Tibial artery (tissue), 4 donors: ENCODE data around the gene KDR.

Experiments
- DNase-seq, 2 donors: peaks; one replicate each; pipeline ENCODE4 v3.0.0-alpha.2; 2019
- H3K27ac ChIP-seq, 2 donors: fragments of 200-600 bp; sonication (generic) in 1 of 2; 1 replicate in 1 of 2; 2 replicates in 1 of 2; pipeline ENCODE4 v1.5.1; 2018 to 2019; ENCODE audit warnings: mild to moderate bottlenecking in 1 of 2
- H3K27me3 ChIP-seq, 2 donors: fragments of 200-600 bp; sonication (generic) in 1 of 2; one replicate each; pipeline versions ENCODE4 v1.5.1 to v1.6.0; 2016 to 2019
- H3K36me3 ChIP-seq, 3 donors: fragments of 200-600 bp; sonication (generic) in 2 of 3; one replicate each; pipeline ENCODE4 v1.5.1; 2016 to 2019; ENCODE audit warnings: mild to moderate bottlenecking in 2 of 3
- H3K4me1 ChIP-seq, 4 donors: fragments of 200-600 bp; sonication (generic) in 2 of 4; 1 replicate in 3 of 4; 2 replicates in 1 of 4; pipeline ENCODE4 v1.5.1; 2016 to 2019
- H3K4me3 ChIP-seq, 2 donors: fragments of 200-600 bp; sonication (generic) in 1 of 2; 1 replicate in 1 of 2; 2 replicates in 1 of 2; pipeline ENCODE4 v1.5.1; 2018 to 2019; ENCODE audit warnings: mild to moderate bottlenecking in 2 of 2
- H3K9me3 ChIP-seq, 3 donors: fragments of 200-600 bp; sonication (generic) in 1 of 3; one replicate each; pipeline ENCODE4 v1.5.1; 2016 to 2019
- intact Hi-C: fragments of 100-400 bp; cut with DNase I; formaldehyde crosslinking; loops from one replicate; pipeline ENCODE4 v1.15.0; 2023; ENCODE audit warnings: low total_unique reads
- TF ChIP-seq, protein P1 (sequence below), 2 experiments: fragments of 200-600 bp in 1 of 2; fragments of 450-650 bp in 1 of 2; IDR thresholded peaks; one replicate each; pipeline ENCODE4 v1.5.1; 2017 to 2019; ENCODE audit warnings: antibody characterized with exemption in 2 of 2, mild to moderate bottlenecking in 1 of 2, moderate library complexity in 1 of 2

The KDR gene

DNA sequence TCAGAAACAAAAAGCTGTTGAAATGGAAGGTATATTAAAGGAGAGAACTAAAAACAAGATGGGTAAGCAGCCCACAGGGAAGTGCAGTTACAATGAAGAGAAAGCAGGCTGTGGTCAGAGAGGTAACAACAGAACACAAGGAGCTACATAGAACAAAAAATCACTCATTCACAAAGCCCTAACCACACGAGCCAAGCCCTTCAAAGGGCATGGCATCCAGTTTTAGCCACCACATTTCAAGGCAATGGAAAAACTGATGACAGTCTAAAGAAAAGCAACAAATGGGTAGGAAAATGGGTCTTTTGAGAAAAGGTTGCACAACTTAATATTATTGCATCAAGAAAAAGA lies 37.5 kb downstream of the KDR start:
- DNase-seq: no peak
- intact Hi-C loops: no loop called here
- peaks cover 0 to 13% (median 5%) of the 10 kb centered on the region in 4 donors for H3K4me1 ChIP-seq
- no peak overlapping the region for H3K27ac ChIP-seq
- H3K36me3 ChIP-seq: peaks cover 4 to 42% (median 20%) of the 10 kb centered on the region in 3 donors
- no peak overlapping the region for H3K4me3 ChIP-seq
- H3K27me3 ChIP-seq: no peaks in the 10 kb centered on the region
- H3K9me3 ChIP-seq: no peaks in the 10 kb centered on the region
- TF ChIP-seq, protein P1, sequence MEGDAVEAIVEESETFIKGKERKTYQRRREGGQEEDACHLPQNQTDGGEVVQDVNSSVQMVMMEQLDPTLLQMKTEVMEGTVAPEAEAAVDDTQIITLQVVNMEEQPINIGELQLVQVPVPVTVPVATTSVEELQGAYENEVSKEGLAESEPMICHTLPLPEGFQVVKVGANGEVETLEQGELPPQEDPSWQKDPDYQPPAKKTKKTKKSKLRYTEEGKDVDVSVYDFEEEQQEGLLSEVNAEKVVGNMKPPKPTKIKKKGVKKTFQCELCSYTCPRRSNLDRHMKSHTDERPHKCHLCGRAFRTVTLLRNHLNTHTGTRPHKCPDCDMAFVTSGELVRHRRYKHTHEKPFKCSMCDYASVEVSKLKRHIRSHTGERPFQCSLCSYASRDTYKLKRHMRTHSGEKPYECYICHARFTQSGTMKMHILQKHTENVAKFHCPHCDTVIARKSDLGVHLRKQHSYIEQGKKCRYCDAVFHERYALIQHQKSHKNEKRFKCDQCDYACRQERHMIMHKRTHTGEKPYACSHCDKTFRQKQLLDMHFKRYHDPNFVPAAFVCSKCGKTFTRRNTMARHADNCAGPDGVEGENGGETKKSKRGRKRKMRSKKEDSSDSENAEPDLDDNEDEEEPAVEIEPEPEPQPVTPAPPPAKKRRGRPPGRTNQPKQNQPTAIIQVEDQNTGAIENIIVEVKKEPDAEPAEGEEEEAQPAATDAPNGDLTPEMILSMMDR (IDR thresholded peaks at IDR 0.05): no peak

DNA sequence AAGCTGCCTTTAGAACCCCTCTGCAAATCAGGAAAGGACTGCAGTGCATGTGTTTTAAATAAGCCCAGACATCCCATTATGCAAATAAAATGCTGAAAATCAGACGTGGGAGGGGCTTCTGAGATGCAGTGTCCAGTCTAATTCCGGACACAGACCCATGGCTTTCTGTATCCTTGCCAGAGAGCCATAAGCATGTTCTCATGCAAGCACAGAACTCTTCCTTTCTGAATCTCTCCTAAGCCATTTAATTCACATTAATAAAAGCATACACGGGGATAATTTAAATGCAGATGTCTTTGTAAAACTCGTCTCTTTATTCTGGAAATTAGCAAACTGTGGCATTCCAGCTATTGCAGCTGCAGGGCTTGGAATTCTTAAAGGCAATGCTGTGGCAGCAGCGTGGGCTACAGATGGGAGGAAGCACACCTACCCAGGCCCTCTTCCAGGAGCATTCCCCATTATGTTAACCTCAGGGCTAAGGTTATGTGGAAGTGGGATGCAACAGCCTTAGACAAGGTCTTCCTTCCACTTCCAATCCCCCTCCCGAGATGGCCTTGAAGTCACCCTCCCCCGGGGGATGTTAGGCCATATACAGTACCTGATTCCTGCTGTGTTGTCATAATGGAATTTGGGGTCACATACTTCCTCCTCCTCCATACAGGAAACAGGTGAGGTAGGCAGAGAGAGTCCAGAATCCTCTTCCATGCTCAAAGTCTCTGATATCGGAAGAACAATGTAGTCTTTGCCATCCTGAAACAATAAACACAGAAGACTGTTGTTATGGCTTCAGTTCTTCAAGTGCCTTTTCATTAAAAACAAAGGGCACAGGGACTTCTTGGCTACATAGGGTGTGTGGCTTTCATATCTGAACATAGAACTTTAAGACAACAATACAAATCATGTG lies 38.1 kb downstream of the KDR start:
- Histone ChIP-seq H3K9me3 (no peaks in the 10 kb centered on the region), H3K4me3 (no peak overlapping the region), H3K4me1 (peaks cover 0 to 13% (median 5%) of the 10 kb centered on the region in 4 donors), H3K27me3 (no peaks in the 10 kb centered on the region), H3K36me3 (peaks cover 5 to 43% (median 17%) of the 10 kb centered on the region in 3 donors), H3K27ac (no peak overlapping the region)
- no peak for DNase-seq
- intact Hi-C loops: no loop called here
- TF ChIP-seq, protein P1 (IDR thresholded peaks at IDR 0.05): no peak

DNA sequence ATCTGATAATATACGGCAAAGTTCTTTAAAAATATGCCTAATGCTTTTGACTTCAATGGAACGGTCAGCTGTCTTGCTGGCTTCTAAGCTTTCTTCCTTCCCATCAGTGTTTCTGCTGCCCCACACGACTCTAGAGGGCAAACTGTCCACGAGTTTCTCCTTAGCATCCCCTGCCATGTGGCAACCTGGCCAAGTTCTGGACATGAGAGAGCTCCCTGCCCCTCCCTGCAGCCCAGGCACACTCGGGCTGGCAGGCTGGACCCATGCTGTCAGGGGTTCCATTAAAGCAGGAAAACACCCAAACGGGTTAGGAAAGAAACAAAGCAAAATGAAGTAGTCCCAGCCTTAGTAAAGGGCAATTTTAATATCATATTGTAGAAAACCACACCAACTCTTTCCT lies 38.8 kb downstream of the KDR start:
- no peak for DNase-seq
- Histone ChIP-seq H3K4me3 (no peak overlapping the region), H3K27ac (no peak overlapping the region), H3K27me3 (no peaks in the 10 kb centered on the region), H3K36me3 (peaks cover 5 to 48% (median 18%) of the 10 kb centered on the region in 3 donors), H3K9me3 (no peaks in the 10 kb centered on the region), H3K4me1 (peaks cover 0 to 13% (median 5%) of the 10 kb centered on the region in 4 donors)
- TF ChIP-seq, protein P1 (IDR thresholded peaks at IDR 0.05): no peak
- intact Hi-C loops: no loop called here

DNA sequence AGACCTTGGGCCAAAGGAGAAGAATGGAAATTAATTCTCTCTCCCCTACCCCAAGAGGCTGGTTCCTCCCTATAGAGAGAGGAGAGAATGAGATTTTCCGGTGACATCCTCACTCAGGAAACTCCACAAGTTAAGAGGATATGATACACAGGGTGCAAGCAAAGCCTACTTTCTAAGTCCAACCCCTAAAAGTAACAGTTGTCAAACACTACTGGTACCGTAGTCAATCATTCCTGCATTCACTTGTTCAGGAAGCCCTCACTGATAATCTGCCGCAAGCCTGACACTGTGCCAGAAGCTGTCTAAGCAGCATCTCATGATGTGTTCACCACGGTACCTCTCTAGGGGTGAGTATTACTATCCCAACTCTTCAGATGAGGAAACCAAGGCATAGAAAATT lies 41.7 kb downstream of the KDR start:
- no peak for DNase-seq
- Histone ChIP-seq H3K4me3 (no peak overlapping the region), H3K36me3 (peaks cover 5 to 38% (median 20%) of the 10 kb centered on the region in 3 donors), H3K9me3 (no peaks in the 10 kb centered on the region), H3K27me3 (no peaks in the 10 kb centered on the region), H3K4me1 (peaks cover 0 to 13% (median 5%) of the 10 kb centered on the region in 4 donors), H3K27ac (no peak overlapping the region)
- intact Hi-C loops: no loop called here
- TF ChIP-seq, protein P1 (IDR thresholded peaks at IDR 0.05): no peak

DNA sequence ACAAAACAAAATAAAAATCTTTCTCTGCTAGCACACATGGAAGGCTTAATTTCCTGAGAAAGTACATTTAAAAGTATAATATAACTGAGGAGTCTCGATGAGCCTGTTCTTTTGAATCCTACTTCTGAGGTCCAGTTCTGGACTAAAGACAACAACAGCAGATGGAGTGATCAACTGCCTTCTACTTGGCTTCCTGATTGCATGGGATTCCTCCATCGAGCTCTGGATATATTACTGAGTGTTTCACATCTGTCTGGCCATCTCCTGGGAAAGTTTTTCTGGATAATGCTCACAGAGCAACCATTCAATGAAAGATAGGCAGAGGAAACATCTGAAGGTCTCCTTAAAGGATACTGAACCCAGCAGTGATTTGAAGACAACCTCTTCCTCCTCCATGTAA lies 42.6 kb downstream of the KDR start:
- H3K9me3 ChIP-seq: no peaks in the 10 kb centered on the region
- H3K27ac ChIP-seq: no peak overlapping the region
- TF ChIP-seq, protein P1 (IDR thresholded peaks at IDR 0.05): no peak
- intact Hi-C loops: no loop called here
- H3K36me3 ChIP-seq: peaks cover 5 to 38% (median 20%) of the 10 kb centered on the region in 3 donors
- no peak overlapping the region for H3K4me3 ChIP-seq
- peaks cover 0 to 13% (median 5%) of the 10 kb centered on the region in 4 donors for H3K4me1 ChIP-seq
- no peaks in the 10 kb centered on the region for H3K27me3 ChIP-seq
- DNase-seq: no peak
